GM21619 (cell line): ENCODE results near the gene TAS2R3.

Experiments
- ATAC-seq: cut with Tn5 transposase; IDR thresholded peaks from one replicate; pipeline ENCODE4 v1.9.1; 2021; ENCODE audit not compliant: unreplicated experiment

The TAS2R3 gene

DNA sequence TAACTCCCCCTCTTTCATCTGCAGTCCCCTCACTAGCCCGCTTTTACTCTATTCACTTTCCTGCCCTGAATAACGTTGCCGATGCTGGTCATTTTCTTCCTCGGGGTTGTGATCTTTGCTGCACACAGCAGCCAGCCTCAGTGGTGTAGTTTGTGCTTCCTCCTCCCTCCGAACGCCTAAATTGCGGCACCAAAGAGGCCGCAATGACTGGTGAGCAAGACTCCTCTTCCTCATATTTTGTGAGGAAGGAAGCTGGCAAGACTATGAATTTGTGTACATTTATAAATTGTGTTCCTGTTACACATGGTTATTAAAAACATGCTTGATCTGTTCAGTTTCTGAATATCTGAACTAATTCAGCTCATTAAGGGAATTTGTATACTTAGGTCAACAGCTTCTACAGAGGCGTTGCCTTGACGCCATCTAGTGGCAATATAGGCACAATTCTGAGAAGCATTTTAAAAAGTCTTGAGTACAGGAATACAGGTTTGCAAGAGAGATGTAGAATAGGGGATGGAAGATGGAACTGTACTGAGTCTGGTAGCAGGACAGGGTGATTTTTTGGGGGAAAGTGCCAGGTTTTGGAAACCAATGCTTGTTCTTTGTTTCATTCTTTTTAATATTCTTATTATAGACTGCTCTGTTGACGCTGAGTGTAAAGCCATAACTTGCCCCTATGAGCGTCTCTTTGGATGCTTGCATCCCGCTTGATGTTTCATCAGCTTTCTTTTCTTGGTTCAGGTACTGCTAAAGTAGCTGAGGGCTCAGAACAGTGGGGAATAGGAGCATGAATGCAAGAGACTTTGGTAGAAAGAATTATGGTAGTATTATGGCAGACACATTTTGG lies 22.0 kb downstream of the TAS2R3 start:
- ATAC-seq = peak; percentile 78

DNA sequence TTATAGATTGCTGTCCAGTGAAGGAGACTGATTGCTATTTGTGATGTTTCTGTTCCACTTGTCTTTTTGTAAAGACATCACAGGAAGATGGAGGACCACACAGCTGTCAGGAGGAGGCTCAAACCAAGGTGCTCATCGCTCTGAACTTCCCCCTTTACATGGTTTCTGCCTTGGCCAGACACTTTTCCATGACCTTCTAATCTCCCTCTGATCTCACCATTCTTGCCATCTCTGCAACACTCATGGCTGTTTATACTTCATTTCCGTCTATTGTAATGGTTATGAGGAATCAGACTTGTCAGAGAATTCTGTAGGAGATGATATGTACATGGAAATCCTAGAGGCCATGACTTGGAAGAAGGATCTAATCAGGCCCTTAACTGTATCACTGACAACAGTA lies 24.4 kb downstream of the TAS2R3 start:
- ATAC-seq = no peak

DNA sequence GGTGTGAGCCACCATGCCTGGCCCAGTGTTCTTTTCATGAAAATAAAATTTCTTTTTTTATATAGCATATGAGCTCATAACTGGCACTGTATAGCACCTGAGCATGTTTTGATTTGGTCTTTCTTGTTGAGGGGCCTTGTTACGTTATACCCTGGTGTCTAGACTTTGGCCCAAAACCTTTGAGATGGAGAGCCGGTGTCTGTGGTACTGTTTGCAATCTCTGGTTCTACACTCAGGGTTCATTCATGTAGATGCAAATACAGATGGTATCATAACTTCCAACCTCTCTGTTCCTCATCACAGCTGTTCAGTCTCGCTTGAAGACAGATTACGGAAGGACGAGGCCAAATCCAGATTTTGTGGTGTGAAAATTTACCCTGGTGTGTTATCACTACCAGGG lies 26.0 kb downstream of the TAS2R3 start, which contains the start of gene TAS2R5:
TSS of gene TAS2R5 (plus strand) at position 301 of the 400 bp plus-strand sequence. CDS start 145 bp downstream, outside the sequence.
- ATAC-seq = no peak

DNA sequence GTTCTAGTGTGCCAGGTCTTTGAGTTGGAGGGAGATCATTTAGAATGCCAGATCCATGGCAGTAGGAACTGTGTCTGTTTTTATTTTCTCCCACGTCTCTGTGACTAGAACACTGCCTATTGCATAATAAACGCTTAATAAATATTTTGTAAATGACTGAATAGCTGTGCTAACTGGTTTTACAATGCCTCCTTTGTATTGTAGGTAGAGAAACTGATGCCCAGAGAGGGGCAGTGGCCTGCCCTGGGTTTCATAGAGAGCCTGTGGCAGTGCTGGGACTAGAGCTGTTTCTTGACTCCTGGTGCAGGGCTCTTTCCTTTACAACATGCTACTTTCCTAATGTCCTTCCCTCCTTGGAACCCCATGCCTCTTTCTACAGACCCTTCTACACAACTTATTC lies 28.6 kb downstream of the TAS2R3 start:
- ATAC-seq = no peak
